Left colon (tissue), 2 donors: ENCODE results near the gene GALC. TPM values are rescaled to one million over a fixed set of nuclear protein-coding genes. Genes with fewer than 3 reads are reported as not detected.

Experiments used
- ATAC-seq: fragments of 200-7000 bp; cut with Tn5 transposase; one replicate; pipeline ENCODE4 v1.9.1; 2020; ENCODE audit warnings: mild to moderate bottlenecking, moderate library complexity
- DNase-seq, 2 donors: peaks; one replicate each; pipeline ENCODE4 v3.0.0-alpha.2; 2020
- intact Hi-C, 2 donors: fragments of 100-400 bp; cut with DNase I in 1 of 2; cut with micrococcal nuclease in 1 of 2; formaldehyde crosslinking; loops; one replicate each; pipeline versions ENCODE4 v1.11.2 to v1.14.0; 2022; cut with DNase I, micrococcal nuclease
- total RNA-seq, 2 donors: library from RNA; stranded (reverse); fragmentation: NEBNext Ultra II Directional; extraction: Animal tissue kit (Norgen Biotek cat#: 25700); gene quantifications; one replicate each; pipeline ENCODE4 v1.2.1, GENCODE V29; 2021
- donor health status: DM: no; HTN: no; CAD: no.
- donor health status: DM: yes; HTN: yes; CAD: no.

GALC gene
- total RNA-seq, 2 donors from 2014 or later = 22.9 to 23.6 TPM

DNA sequence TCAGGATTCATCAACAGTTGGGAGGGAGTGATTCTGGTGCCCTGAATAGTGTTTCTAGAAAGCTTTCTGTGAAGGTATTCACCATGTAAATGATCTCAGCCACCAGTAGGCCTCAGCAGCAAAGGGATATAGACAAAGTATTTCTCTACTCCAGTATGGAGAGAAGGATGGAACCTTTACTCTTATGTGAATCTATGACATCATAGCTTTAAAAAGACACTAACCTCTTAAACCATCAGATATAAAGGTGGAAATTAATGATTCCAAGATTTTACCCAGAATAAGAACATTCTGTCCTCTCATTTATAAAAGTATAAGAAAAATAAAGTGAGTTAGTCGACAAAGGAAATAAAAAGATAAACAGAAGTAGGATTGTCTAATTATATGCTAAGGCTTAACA lies 16.5 kb upstream of the GALC start:
- DNase-seq (no peak), ATAC-seq (no peak)
- intact Hi-C loops = no loop called here

DNA sequence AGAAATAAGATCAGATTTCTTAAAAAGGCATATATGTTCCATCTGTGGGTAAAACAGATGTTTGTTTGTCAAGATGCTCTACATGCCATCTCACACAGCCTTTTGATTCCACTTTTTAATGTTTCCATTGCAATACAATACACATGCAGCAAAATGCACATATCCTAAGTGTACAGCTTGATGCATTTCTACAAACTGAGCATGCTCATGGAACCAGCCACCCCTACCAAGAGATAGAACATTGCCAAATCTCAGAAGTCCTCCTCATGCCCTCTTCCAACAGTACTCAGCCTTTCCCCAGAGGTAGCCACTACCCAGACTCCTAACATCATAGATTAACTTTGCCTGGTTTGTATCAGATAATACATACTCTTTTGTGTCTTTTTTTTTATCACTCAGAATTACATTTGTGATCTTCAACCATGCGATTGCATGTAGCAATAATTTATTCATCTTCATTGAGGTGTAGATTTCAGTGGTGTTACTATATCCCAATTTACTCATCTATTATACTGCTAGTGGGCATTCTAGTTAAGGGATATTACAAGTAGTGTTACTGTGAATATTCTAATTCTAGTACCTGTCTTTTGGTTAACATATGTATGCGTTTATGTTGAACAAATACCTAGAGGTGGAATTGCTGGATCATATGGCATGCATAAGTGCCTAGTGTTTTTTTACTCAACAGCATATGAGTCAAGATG lies 15.2 kb upstream of the GALC start:
- no peak for DNase-seq
- no peak for ATAC-seq
- intact Hi-C loops = no loop called here

DNA sequence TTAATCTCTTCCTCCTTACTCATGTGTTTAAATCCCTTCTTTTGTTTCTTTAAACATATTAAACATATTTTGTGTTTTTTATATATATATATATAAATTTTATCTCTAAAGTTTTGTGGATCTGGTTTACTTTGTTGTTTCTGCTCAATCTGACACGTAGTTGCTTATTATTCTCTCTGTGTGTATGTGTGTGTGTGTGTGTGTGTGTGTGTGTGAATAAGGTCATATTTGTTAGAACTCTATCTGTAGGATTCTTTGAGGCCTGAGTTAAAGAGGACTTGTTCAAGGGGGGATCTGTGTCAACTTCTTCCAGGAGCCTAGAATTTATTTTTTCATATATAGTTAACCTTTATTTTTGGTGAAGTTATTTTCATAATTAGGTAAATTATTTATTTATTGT lies 14.6 kb upstream of the GALC start:
- intact Hi-C loops = no loop called here
- no peak for ATAC-seq
- no peak for DNase-seq

DNA sequence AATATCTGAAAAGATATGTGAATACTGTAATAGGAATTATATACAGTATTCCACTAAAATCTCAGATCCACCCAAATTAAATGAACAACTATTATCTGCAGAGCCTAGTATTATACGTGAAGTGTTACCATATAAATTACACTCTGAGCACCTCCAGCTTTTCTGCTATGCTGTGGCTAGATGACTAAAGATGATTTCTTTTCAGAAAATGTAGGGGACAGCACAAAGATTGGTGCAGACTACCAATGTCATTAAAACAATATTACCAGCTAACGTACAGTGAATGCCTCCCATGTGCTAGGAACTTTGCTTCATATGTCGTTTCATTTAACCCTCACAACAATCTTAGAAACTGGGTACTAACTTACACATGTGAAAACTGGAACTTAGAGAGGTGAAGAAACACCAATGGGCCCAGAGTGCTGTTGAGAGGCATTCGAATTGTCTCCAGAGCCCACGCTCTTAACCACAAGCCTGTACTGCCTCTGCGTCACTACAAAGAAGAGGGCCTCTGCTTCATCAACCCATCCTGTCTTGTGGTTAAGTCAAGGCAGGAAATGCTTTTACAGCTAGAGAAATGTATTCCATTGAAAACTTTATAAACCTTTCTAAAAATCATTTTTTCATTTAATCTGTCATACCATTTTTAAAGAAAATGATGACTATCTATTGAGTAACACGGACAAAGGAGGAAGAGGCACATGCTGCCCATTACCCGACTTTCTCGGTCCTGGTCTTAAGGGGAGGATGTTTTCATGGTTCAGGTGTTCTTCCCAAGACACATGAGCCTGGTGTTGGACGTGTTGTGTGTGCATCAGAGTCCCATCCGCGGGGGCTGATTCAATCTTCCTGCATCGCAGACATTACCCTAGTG lies 13.2 kb upstream of the GALC start:
- intact Hi-C loops = no loop called here
- DNase-seq (peak in 1 of 2 donors; percentile 19), ATAC-seq (peak; percentile 54)

DNA sequence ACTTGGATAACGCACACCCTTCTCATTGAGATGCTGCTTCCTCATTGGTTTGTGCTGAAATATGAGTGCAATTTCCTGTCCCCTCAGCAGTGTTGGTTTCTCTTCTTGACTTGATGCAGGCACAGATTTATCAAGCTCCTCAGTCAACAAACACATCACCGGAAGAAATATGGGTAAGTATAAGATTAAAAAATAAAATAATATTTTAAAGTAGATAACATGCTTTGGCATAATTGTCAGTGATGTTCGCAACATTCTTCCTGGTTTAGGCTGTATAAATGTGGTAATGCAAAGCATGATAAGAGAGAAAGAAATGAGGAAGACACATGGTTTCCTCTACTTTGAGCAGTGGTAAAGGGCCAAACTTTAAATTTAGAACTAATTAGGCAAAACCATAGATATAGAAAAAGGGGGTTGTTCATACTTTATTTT lies 12.1 kb upstream of the GALC start, which contains the start of gene GPR65:
GPR65 (plus strand) TSS at position 86 of the 432 bp plus-strand sequence. CDS start 5,713 bp downstream, outside the sequence.
- DNase-seq (no peak), ATAC-seq (peak; percentile 40)
- intact Hi-C loops = no loop called here

DNA sequence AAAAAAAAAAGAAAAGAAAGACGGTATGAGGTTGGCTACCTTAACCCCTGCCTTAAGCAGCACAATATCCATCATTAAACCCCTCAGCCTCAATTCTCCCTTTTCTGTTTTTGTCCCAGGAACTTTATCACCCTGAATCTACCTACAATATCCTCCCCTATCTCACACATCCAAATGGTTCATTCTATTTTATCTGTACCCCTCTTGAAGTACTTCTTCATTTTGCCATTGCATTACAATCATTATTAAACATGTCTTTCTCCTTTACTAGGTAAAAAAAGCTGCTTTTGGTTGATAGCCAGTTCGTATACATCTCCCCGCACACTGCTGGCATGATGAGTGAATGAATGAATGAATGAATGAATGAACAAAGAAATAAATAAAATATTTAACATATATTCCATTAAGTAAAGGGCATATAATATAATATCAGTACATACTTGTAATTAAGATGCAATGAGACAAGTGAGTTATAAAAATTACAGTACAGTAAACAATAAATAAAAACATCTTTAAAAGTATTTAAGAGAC lies 11.6 kb upstream of the GALC start:
- intact Hi-C loops = no loop called here
- ATAC-seq = no peak

DNA sequence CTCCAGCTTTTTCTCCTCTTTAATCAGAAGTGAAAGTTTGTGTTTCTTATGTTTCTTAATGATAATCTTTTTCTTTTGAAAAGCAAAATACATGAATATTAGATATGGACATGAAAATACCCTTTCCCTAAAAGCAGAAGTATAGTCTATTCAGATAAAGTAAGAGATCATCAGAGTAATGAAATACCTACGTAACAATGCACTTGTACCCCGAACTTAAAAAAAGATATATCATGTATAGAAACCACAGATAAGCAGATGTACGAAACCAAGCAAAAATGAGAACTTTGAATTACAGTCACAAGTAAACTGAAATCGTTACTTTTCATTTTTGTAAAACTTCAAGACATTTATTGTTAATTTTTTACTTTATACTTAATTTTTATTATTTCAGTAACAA lies 10.4 kb upstream of the GALC start:
- DNase-seq (no peak), ATAC-seq (no peak)
- intact Hi-C loops = no loop called here

More for the DNA sequence above, 11.6 kb upstream of the GALC start:
- DNase-seq = no peak

DNA sequence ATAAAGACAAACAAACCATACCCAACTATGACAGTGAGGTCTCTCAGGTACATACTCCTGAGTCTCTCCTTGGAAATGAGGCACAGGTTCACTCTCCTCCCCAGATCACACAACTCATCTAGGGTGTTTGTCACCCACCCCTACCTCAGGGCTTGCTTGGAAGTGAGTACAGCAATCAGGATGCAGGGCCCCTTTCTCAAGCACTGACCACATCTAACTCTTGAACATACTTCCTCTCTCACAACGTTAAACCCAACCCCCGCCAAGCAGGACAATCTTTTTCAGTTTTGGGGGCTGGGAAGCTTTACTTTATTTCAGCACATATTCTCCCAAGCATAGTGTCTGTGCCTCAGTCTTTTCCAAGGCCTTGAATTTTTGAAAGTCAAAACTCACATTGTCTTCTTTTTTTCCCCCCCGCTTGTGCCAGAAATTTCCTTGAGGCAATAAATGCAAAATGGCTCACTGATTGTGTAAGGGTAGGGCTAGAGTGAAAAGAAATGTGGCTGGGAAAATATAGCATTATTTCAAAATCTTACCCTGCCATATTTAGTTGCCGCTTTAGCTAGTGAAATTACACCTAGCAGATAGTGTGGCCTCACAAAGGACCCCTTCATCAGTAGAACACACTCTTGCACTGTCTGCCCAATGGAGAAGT lies 9.6 kb upstream of the GALC start:
- ATAC-seq = no peak
- DNase-seq = no peak
- intact Hi-C loops = no loop called here

DNA sequence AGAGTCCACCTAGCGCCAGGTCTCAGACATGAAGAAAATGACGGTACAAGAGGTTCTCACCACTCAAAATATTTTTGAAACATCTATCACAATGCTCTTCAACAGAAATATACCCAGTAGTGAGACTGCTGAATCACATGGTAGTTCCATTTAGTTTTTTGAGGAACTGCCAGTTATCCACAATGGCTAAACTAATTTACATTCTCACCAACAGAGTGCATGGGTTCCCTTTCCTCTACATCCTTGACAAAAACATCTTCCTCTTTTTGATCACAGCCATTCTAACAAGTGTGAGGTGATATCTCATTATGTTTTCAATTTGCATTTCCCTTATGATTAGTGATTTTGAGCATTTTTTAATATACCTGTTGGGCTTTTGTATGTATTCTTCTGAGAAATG lies 6.3 kb upstream of the GALC start:
- intact Hi-C loops = no loop called here
- no peak for ATAC-seq
- no peak for DNase-seq

DNA sequence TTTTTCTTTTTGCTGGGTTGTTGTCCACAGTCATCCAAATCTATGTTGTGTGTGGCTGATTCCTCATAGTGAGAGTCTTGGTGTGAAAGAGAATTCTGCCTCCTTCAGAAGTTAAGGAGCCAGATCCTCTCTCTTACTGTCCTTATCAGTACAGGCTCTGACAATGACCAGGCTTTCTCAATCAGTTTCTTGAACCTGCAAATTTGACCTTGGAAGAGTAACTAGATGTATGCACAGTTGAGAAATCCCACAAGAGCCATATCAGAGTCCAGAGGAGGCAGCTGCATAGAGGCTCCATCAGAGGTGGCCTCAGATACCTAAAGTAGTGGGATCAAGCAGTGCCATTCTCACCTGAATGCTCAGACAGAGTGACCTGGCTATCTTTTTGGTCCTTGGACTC lies 5.5 kb upstream of the GALC start:
- no peak for DNase-seq
- intact Hi-C loops = no loop called here
- no peak for ATAC-seq

DNA sequence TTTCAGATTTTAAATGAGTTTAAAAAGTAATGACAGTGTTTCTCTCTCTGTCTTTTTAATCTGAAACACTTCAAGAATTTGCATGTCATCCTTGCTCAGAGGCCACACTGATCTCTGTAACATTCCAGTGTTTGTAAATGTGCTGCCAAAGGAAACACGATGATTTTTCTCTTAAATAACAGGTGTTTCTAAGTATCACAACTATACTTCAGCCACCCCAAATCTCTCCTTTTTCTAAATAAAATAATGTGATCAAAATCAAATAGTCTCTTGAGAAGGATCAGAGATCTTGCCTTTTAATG lies 3.3 kb upstream of the GALC start:
- no peak for DNase-seq
- intact Hi-C loops = no loop called here
- no peak for ATAC-seq

DNA sequence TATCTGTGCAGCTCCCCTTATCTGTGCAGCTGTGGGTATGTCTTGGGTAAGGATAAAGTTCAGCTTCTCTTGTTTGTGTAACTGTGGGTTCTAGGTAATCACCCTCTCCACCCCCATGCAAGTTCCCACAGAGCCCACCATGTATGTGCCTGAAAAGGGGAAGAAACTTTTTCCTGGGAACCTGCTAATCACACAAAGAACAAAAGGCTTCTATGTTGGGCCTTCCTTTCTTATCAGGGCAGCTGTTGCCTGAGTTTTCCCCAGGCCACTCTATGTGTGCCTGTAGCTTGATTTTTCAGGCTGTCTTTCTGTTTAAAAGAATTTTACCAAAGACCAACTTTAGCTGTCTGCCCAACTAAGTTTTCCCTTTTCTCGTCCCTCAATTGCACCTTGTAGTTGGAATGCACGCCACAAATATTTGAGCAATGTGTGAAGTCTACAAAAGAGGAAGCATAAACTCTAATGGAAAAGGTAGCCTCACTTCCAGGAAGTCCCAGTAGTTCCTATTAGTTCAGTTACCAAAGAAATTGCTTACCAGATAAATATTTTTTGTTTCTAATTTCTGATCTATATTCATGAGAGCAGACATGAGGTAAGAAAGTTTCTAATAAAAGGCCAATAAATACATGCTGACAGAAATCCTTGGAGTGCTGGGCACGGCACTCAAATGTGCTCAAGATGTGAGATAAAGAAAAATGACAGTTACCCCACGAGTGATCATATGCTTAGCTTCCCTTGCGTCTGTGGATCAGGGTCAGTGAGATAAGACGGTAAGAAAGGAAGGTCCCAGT lies 2.7 kb upstream of the GALC start:
- ATAC-seq (peak; percentile 8), DNase-seq (no peak)
- intact Hi-C loops = no loop called here

DNA sequence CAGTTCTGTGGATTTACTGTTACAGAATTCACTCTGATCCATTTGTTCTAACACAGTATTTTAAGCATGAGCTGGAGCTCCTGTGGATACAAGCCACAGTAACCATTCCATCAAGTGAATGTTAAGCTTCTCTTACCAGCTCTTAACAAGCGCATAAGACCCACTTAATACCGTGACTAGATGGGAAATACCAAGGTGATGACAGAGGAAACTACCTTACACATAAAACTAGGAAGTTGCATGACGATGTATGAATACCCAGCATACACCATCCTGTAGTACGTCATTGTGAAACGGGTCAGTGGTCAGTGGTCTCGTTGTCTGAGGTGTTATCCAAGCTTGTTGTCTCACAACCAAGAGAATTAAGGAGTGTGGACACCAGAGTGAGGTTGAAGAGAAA lies 2.0 kb upstream of the GALC start:
- no peak for DNase-seq
- intact Hi-C loops = no loop called here
- ATAC-seq = no peak

DNA sequence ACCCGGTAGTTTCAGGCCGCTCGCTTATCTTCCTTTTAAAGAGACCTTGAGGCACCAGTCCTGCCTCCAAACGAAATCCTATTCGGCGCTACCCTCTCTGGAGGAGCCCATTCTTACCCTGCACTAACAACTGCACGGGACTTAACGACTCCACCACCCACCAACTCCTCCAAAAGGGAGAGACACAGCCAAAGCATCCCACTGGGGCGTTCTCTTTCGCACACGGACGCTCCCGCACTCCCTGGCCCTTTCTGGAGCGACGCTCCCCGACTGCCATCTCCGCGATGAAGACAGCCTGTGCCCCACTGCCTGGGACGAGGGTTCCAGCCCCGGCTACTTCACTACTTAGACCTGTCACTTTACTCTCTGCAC lies 650 bp downstream of the GALC start:
- intact Hi-C loops = no loop called here
- ATAC-seq (no peak), DNase-seq (no peak)

DNA sequence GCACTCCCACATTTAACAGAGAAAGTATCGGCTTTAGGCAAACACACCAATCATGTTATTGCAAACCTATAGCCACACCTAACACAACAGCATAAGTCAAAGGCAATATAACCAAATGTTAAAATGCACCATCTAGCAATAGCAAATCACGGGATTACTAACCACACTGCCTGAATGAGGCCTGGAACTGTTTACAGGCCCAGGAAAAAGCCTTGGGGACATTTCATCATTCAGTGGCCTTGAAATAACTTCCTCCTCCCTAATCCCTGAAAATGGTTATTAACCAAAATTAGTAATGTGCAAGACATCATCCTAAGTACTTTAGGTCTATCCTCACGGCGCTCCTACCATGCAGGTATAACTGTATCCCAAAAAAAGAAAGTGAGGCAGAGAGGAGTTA lies 2.3 kb downstream of the GALC start:
- intact Hi-C loops = no loop called here
- no peak for DNase-seq
- peak; percentile 15 for ATAC-seq

DNA sequence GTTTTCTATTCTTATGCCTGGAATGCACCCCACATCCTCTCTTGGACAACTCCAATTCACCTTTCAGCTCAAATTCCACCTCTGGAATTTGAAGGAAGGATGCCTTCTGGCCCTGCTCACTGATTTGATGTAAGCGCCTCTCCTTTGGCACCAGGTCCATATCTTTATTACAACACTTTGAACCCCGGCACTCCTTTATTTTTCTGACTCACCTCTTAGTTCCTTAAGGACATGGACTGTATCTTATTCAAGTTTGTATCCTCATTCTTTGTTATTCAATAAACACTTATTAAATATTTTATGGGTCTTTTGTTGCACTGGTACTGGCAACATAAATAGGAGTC lies 3.1 kb downstream of the GALC start:
- intact Hi-C loops = no loop called here
- ATAC-seq (peak; percentile 60), DNase-seq (no peak)

DNA sequence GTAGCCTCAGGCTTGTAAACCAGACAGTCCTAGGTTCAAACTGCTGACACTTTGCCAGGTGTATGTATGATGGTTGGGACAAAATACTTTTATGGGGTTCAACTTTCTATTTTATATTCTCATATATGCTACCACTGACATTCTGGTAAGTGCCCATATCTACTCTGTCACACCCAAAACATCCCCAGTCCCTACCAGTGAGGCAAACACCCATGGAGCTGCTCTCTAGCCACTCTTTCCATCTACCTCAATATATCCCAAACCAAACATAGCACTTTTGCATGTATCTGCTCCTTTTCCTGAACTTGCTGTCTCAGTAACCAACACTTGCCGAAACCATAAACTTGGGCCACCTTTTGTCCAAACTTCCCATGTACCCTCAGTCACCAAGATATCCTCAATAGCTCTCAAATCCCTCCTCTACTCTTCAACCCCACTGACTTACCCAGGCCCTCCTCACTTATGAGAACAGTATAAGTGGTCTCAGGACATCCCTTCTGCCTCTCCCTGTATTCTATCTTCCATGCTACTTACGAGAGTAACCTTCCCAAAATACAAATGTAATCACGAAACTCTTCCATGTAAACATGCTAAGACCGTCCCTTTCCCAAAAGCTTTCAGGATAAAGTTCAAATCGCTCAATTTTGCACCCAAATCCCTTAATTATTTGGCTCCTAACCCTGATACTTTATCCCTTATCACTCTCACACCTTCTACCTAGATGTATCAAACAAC lies 3.6 kb downstream of the GALC start:
- no peak for ATAC-seq

DNA sequence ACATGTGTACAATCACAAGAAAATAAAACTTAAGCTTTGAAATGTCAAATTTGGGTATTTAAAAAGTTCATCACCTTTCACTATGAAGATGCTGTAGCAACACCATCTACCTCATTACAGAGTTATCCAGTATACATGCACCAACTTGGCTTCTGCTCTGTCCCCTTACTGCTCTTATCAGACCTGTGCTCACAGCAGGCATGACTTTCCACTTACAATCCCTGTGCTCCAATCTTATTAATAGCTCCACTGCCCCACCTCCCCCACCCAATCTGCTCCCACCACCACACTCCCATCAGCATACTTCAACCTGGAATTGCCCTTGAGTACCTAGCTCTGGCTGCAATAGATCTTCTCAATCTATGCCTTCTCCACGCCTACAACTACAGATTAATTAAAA lies 13.3 kb downstream of the GALC start:
- intact Hi-C loops = no loop called here
- no peak for ATAC-seq

More for the DNA sequence above, 3.6 kb downstream of the GALC start:
- DNase-seq = no peak
- intact Hi-C loops = no loop called here

More for the DNA sequence above, 13.3 kb downstream of the GALC start:
- no peak for DNase-seq
